ENCODE measurements around the gene C1orf21. TPM values are rescaled to one million over a fixed set of nuclear protein-coding genes. Genes with fewer than 3 reads are reported as not detected.

The C1orf21 gene
- total and polyA plus RNA-seq, 10 donors: 9.7 to 60.4 (median 26.7) TPM

DNA sequence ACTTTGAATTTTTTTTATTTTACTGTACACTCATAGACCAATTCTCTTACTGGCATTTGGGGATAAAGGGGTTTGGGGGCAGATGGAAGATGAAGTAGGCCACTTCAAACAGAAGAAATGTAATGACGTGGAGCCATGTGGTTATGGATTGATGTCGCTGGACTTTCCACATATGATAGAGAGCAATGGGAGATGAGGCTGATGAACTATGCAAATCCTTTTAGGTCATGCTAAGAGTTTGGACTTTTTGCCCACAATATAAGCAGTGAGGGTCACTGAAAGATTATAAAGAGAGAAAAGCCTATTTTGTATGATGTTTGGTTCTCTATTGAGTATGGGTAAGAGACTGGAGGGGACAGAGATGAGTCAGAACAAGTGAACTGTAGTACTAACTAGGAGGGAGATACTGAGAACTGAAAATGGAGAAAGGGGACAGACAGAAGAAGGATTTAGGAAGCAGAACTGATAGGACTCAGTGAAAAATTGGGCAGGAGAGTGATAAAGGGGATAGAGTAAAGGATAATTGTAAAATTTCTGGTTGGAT lies 9.2 kb downstream of the C1orf21 start:
- no peaks in the 10 kb centered on the region for H3K36me3 ChIP-seq
- TF ChIP-seq POLR2A (IDR thresholded peaks at IDR 0.05) (no peak), POLR2AphosphoS5 (IDR thresholded peaks at IDR 0.05) (no peak)
- TF ChIP-seq, protein P1, sequence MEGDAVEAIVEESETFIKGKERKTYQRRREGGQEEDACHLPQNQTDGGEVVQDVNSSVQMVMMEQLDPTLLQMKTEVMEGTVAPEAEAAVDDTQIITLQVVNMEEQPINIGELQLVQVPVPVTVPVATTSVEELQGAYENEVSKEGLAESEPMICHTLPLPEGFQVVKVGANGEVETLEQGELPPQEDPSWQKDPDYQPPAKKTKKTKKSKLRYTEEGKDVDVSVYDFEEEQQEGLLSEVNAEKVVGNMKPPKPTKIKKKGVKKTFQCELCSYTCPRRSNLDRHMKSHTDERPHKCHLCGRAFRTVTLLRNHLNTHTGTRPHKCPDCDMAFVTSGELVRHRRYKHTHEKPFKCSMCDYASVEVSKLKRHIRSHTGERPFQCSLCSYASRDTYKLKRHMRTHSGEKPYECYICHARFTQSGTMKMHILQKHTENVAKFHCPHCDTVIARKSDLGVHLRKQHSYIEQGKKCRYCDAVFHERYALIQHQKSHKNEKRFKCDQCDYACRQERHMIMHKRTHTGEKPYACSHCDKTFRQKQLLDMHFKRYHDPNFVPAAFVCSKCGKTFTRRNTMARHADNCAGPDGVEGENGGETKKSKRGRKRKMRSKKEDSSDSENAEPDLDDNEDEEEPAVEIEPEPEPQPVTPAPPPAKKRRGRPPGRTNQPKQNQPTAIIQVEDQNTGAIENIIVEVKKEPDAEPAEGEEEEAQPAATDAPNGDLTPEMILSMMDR (IDR thresholded peaks at IDR 0.05 in 8 of 11, conservative IDR thresholded peaks at IDR 0.05 in 3 of 11): no peak
- peaks cover 0 to 3% (median 0%) of the 10 kb centered on the region in 7 donors for H3K27me3 ChIP-seq (replicated peaks in 1 of 7)
- H3K9me3 ChIP-seq: no peaks in the 10 kb centered on the region
- intact Hi-C loops (cut with DNase I; ENCODE audit: low total_unique reads): no loop called here
- H3K4me1 ChIP-seq: peaks cover 0 to 16% (median 0%) of the 10 kb centered on the region in 6 donors
- no peak overlapping the region for H3K27ac ChIP-seq
- 44 to 94% (median 88%) methylated on average over 2 of the region's 2 CpGs for WGBS, 5 donors
- no peak for DNase-seq
- no peak overlapping the region for H3K4me3 ChIP-seq

DNA sequence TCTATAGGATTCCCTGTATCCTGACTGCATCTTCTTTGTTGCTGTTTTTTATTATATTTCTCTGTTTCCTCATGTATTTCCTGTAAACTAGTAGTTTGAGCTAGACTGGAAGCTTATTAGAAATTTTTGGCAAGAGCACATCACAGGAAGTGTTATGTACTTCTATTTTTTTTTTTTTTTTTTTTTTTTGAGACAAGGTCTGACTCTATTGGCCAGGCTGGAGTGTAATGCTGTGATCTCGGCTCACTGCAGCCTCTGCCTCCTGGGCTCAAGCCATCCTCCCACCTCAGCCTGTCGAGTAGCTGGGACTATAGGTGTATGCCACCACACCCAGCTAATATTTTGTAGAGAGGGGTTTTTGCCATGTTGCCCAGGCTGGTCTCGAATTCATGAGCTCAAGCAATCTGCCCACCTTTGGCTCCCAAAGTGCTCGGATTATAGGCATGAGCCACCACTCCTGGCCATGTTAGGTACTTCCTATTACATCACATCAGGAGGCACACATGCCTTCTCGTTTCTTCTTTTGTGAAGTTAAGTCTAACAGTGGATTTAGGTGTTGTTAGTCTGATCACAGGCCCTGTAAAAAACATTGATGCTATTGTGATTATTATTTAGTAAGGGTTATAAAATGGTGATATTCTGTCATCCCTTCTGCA lies 12.5 kb downstream of the C1orf21 start:
- Histone ChIP-seq H3K9me3 (no peaks in the 10 kb centered on the region), H3K27ac (peak overlapping the region in 4 of 8 donors; percentile 12 to 54 (median 12)), H3K36me3 (no peaks in the 10 kb centered on the region), H3K4me3 (no peak overlapping the region), H3K27me3 (replicated peaks in 1 of 7) (peaks cover 0 to 7% (median 0%) of the 10 kb centered on the region in 7 donors), H3K4me1 (peaks cover 0 to 12% (median 0%) of the 10 kb centered on the region in 6 donors)
- WGBS, 5 donors: 58 to 73% (median 61%) methylated on average over 5 of the region's 5 CpGs
- DNase-seq: no peak
- no peak for TF ChIP-seq POLR2AphosphoS5 (IDR thresholded peaks at IDR 0.05)
- TF ChIP-seq, protein P1 (IDR thresholded peaks at IDR 0.05 in 8 of 11, conservative IDR thresholded peaks at IDR 0.05 in 3 of 11): no peak
- TF ChIP-seq POLR2A (IDR thresholded peaks at IDR 0.05): no peak
- intact Hi-C loops (cut with DNase I; ENCODE audit: low total_unique reads): no loop called here

DNA sequence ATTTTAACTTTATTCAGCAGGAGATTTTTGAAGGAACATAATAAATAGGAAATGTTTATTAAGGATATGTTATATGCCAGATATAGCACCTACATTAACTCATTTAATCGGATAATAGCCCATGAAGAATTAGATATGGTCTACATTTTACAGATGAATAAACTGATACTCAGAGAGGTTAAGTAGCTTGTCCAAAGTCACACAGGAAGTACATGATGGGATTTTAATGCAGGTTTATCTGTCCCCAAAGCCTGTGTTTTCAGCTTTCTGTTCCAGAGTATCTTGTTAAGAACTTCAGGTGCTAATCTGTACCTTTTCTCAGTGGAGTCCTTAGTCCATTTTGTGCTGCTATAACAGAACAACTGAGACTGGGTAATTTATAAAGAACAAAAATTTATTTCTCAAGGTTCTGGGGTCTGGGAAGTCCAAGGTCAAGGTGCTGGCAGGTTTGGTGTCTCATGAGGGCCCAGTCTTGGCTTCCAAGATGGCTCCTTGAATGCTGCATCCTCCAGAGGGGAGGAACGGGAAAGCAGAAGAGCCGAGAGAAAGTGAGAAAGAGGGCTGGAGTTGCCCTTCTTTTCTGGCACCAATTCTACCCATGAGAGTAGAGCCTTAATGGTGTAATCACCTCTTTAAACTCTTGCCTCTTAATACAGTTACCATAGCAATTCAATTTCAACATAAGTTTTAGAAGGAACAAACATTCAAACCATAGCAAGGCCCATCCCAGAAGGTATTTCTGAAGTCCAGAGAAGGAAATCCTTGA lies 17.3 kb downstream of the C1orf21 start:
- no peak for TF ChIP-seq POLR2A (IDR thresholded peaks at IDR 0.05)
- TF ChIP-seq, protein P1 (IDR thresholded peaks at IDR 0.05 in 8 of 11, conservative IDR thresholded peaks at IDR 0.05 in 3 of 11): no peak
- TF ChIP-seq POLR2AphosphoS5 (IDR thresholded peaks at IDR 0.05): no peak
- no peak for DNase-seq
- Histone ChIP-seq H3K27me3 (replicated peaks in 1 of 7) (peaks cover 0 to 7% (median 0%) of the 10 kb centered on the region in 7 donors), H3K4me1 (peaks cover 0 to 16% (median 0%) of the 10 kb centered on the region in 6 donors), H3K27ac (no peak overlapping the region), H3K36me3 (no peaks in the 10 kb centered on the region), H3K9me3 (no peaks in the 10 kb centered on the region), H3K4me3 (no peak overlapping the region)
- 80 to 94% (median 89%) methylated on average over 3 of the region's 3 CpGs for WGBS, 5 donors
- intact Hi-C loops (cut with DNase I; ENCODE audit: low total_unique reads): no loop called here

DNA sequence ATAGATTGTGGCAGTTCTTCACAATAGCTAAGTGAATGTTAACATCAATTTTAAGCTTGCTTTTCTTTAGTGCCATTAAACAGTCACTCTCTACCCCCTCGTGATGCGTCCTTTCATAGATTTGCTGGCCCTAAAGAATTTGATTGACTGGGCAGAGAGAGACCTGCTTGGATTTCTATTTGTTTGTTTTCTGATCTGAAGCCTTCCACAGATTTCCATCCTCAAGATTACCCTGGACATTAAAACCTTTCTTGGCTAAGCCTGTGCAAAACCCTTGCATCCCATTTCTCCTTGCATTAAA lies 17.8 kb downstream of the C1orf21 start:
- Histone ChIP-seq H3K4me1 (peaks cover 0 to 12% (median 0%) of the 10 kb centered on the region in 6 donors), H3K27ac (no peak overlapping the region), H3K4me3 (no peak overlapping the region), H3K27me3 (replicated peaks in 1 of 7) (peaks cover 0 to 7% (median 0%) of the 10 kb centered on the region in 7 donors), H3K36me3 (no peaks in the 10 kb centered on the region), H3K9me3 (no peaks in the 10 kb centered on the region)
- intact Hi-C loops (cut with DNase I; ENCODE audit: low total_unique reads): no loop called here
- 81 to 95% (median 88%) methylated on average over 2 of the region's 2 CpGs for whole genome bisulfite sequencing, 5 donors
- DNase-seq: no peak
- TF ChIP-seq POLR2AphosphoS5 (IDR thresholded peaks at IDR 0.05): no peak
- TF ChIP-seq, protein P1 (IDR thresholded peaks at IDR 0.05 in 8 of 11, conservative IDR thresholded peaks at IDR 0.05 in 3 of 11): no peak
